Measurements from ENCODE around the gene SLC28A2.

SLC28A2 gene

DNA sequence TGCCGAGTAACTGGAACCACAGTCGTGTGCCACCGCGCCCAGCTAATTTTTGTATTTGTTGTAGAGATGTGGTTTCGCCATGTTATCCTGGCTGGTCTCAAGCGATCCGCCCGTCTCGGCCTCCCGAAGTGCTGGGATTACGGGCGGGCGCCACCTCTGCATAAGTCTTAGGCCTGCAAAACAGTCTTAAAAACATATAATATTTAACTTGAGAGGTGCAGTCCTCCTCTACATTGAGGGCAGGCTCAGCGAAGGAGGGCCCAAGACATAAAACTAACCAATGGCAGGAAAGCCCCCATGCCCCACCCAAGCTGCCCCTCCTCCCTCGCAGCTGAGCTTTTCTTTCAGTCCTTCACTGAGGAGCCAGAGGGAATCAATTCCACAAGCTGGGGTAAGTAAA lies at the start of gene SLC28A2:
Gene SLC28A2, plus strand, starts transcription at position 347 of the 400 bp plus-strand sequence. CDS start 982 bp downstream, outside the sequence.
- DNase-seq (ENCODE audit: low read depth in 2 of 2), result no peak
- no peak within 1 kb of the TSS for H3K4me3 ChIP-seq (replicated peaks in 1 of 2; ENCODE audit: low read depth in 2 of 2, low read length in 2 of 2)
- TF ChIP-seq, protein P1, sequence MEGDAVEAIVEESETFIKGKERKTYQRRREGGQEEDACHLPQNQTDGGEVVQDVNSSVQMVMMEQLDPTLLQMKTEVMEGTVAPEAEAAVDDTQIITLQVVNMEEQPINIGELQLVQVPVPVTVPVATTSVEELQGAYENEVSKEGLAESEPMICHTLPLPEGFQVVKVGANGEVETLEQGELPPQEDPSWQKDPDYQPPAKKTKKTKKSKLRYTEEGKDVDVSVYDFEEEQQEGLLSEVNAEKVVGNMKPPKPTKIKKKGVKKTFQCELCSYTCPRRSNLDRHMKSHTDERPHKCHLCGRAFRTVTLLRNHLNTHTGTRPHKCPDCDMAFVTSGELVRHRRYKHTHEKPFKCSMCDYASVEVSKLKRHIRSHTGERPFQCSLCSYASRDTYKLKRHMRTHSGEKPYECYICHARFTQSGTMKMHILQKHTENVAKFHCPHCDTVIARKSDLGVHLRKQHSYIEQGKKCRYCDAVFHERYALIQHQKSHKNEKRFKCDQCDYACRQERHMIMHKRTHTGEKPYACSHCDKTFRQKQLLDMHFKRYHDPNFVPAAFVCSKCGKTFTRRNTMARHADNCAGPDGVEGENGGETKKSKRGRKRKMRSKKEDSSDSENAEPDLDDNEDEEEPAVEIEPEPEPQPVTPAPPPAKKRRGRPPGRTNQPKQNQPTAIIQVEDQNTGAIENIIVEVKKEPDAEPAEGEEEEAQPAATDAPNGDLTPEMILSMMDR (IDR thresholded peaks at IDR 0.05; ENCODE audit: low read depth, low read length), result no peak

- H3K4me3 ChIP-seq (replicated peaks in 1 of 2; ENCODE audit: low read depth in 2 of 2, low read length in 2 of 2), result no peak overlapping the region
- TF ChIP-seq, protein P1 (IDR thresholded peaks at IDR 0.05; ENCODE audit: low read depth, low read length), result no peak
- DNase-seq (ENCODE audit: low read depth in 2 of 2), result peak; percentile 7 to 49
Observed at GRCh38 chr15:45203182-45203581, 48.9 kb upstream of the SLC28A2 start.

DNA sequence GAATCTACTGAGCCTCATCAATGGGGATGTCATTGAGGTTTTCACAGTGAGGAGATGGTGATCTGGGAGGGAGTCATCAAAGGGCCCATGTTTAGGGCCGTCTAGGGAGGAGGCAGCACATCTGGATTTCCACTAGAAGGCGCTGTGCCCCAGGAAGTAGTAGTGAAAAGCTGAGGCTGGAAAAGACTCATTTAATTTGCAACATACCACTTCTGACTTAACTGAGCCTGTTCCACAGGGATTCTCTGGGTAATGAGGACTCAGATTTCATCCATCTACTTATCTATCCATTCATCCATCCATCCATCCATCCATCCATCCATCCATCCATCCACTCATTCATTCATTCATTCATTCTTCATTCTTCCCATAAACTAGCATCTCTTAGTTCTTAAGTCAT lies 46.8 kb upstream of the SLC28A2 start:
- peak; percentile 69 to 76 for DNase-seq (ENCODE audit: low read depth in 2 of 2)

DNA sequence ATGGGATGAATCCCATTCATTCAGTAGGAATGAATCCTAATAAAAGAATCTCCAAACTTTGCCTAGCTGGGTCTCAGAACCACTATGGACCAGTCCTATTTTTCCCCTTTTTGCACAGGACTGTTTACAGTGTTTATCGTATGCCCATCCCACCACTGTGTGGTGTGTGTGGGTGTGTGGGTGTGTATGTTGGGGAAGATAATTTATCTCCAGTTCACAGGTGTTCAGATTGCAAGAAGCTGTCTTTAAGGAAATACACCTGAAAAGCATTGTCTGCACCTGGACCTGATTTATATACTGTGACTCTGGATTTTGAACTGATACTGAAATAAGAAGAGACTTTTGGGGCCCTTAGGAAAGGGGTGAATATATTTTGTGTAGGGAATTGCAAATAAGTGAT lies 39.5 kb upstream of the SLC28A2 start:
- DNase-seq (ENCODE audit: low read depth in 2 of 2), result no peak
- TF ChIP-seq, protein P1 (IDR thresholded peaks at IDR 0.05; ENCODE audit: low read depth, low read length), result no peak

More for the DNA sequence above, 46.8 kb upstream of the SLC28A2 start:
- TF ChIP-seq, protein P1 (IDR thresholded peaks at IDR 0.05; ENCODE audit: low read depth, low read length), result peak; percentile 89
- H3K4me3 ChIP-seq (replicated peaks in 1 of 2; ENCODE audit: low read depth in 2 of 2, low read length in 2 of 2), result no peak overlapping the region

GRCh38 chr15:45221053-45221599 lies 30.9 kb upstream of the SLC28A2 start:
- TF ChIP-seq, protein P1 (IDR thresholded peaks at IDR 0.05; ENCODE audit: low read depth, low read length), result no peak
- no peak for DNase-seq (ENCODE audit: low read depth in 2 of 2)
- no peak overlapping the region for H3K4me3 ChIP-seq (replicated peaks in 1 of 2; ENCODE audit: low read depth in 2 of 2, low read length in 2 of 2)

More for the DNA sequence above, 39.5 kb upstream of the SLC28A2 start:
- no peak overlapping the region for H3K4me3 ChIP-seq (replicated peaks in 1 of 2; ENCODE audit: low read depth in 2 of 2, low read length in 2 of 2)

DNA sequence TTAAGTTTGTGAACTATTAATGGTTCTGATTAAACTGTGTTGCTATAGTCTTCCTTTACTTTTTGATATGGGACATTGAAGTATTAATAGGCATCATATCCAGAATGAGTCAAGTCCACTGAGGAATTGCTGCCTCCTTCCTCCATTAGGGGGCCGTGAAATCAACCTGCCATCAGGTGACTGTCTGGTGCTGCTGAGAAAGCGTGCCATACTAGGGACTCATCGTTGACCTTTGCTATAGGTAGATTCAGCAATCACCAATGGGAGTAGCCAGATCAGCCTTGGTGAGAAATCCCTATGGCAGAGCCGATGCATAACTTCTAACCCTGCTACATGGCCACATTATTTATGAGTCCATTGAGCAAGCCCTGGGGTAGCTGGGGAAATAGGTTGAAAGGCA lies 30.1 kb upstream of the SLC28A2 start:
- TF ChIP-seq, protein P1 (IDR thresholded peaks at IDR 0.05; ENCODE audit: low read depth, low read length), result no peak
- H3K4me3 ChIP-seq (replicated peaks in 1 of 2; ENCODE audit: low read depth in 2 of 2, low read length in 2 of 2), result no peak overlapping the region
- no peak for DNase-seq (ENCODE audit: low read depth in 2 of 2)

Measured in cardiac fibroblast (primary cell).